ENCODE data around the gene SF3A1.

DNA sequence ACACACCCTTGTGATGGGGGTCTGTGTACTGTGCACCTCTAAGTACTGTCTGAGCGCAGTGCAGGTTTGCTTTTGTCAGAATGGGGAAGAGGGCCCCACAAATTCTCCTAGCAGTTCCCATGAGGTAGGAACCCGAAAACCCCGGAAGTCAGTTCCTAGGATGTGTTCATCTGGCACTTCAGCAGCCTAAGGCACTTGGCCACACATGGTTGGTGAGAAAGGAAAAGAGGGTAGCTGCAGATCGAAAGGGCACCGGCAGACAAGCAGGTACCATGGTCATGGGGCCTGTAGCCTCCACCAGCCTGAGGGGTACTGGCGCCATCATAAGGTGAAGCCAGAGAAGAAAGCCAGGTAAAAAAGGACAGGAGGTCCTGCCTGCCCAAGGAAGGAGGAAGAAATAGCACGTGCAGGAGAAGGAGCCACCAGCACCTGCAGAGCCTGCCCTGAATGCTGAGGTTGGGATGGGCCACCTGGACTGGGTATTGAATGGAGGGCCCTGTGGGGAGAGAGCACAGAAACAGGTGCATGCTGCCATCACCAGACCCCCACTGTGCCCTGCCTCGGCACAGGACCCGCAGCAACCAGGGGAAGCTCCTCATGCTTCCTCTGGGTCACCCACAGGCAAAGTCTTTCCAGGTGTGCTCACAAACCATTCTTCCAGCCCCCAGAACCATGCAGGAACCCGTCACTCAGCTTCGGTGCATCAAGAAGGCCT is 59.3 kb downstream of the SF3A1 start:
- TF ChIP-seq, protein P1, sequence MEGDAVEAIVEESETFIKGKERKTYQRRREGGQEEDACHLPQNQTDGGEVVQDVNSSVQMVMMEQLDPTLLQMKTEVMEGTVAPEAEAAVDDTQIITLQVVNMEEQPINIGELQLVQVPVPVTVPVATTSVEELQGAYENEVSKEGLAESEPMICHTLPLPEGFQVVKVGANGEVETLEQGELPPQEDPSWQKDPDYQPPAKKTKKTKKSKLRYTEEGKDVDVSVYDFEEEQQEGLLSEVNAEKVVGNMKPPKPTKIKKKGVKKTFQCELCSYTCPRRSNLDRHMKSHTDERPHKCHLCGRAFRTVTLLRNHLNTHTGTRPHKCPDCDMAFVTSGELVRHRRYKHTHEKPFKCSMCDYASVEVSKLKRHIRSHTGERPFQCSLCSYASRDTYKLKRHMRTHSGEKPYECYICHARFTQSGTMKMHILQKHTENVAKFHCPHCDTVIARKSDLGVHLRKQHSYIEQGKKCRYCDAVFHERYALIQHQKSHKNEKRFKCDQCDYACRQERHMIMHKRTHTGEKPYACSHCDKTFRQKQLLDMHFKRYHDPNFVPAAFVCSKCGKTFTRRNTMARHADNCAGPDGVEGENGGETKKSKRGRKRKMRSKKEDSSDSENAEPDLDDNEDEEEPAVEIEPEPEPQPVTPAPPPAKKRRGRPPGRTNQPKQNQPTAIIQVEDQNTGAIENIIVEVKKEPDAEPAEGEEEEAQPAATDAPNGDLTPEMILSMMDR (IDR thresholded peaks at IDR 0.05; ENCODE audit: insufficient read depth, low read depth, low read length): no peak
- no peak for TF ChIP-seq EZH2 (IDR thresholded peaks at IDR 0.05; ENCODE audit: insufficient read depth, low read length)

All from astrocyte (in vitro differentiated cells and primary cell).